Measurements from ENCODE around the gene ANKS1B. TPM values are rescaled to one million over a fixed set of nuclear protein-coding genes. Genes with fewer than 3 reads are reported as not detected.

ANKS1B gene
- total RNA-seq, 4 donors from 2014 or later: 4.9 to 15.4 (median 9.4) TPM

GRCh38 chr12:98719515-98720504 is 1264.9 kb downstream of the ANKS1B start:
- DNase-seq (ENCODE audit: low spot score in 2 of 2): no peak
- WGBS: 94% methylated on average over 6 of the region's 6 CpGs
- Histone ChIP-seq H3K27ac (no peak overlapping the region), H3K4me1 (no peaks in the 10 kb centered on the region), H3K4me3 (no peak overlapping the region), H3K36me3 (peaks cover 53% of the 10 kb centered on the region), H3K27me3 (no peaks in the 10 kb centered on the region), H3K9me3 (no peaks in the 10 kb centered on the region)
- TF ChIP-seq CTCF (IDR thresholded peaks at IDR 0.05) (no peak), POLR2A (IDR thresholded peaks at IDR 0.05) (no peak), POLR2AphosphoS5 (IDR thresholded peaks at IDR 0.05) (no peak), EP300 (IDR thresholded peaks at IDR 0.05) (no peak)

- Histone ChIP-seq H3K4me3 (no peak overlapping the region), H3K36me3 (peaks cover 57% of the 10 kb centered on the region), H3K4me1 (no peaks in the 10 kb centered on the region), H3K27ac (no peak overlapping the region), H3K9me3 (no peaks in the 10 kb centered on the region), H3K27me3 (no peaks in the 10 kb centered on the region)
- DNase-seq (ENCODE audit: low spot score in 2 of 2): no peak
- TF ChIP-seq POLR2A (IDR thresholded peaks at IDR 0.05): no peak
- TF ChIP-seq CTCF (IDR thresholded peaks at IDR 0.05): no peak
- TF ChIP-seq EP300 (IDR thresholded peaks at IDR 0.05): no peak
- TF ChIP-seq POLR2AphosphoS5 (IDR thresholded peaks at IDR 0.05): no peak
- 68% methylated on average over 4 of the region's 4 CpGs for WGBS
These were observed 1270.3 kb downstream of the ANKS1B start for GRCh38 chr12:98714426-98714825.

- WGBS: 92% methylated on average over 1 of the region's 1 CpG
- no peak overlapping the region for H3K27ac ChIP-seq
- peaks cover 48% of the 10 kb centered on the region for H3K36me3 ChIP-seq
- no peaks in the 10 kb centered on the region for H3K27me3 ChIP-seq
- DNase-seq (ENCODE audit: low spot score in 2 of 2): no peak
- H3K4me3 ChIP-seq: no peak overlapping the region
- H3K4me1 ChIP-seq: no peaks in the 10 kb centered on the region
- TF ChIP-seq EP300 (IDR thresholded peaks at IDR 0.05) (no peak), CTCF (IDR thresholded peaks at IDR 0.05) (no peak), POLR2A (IDR thresholded peaks at IDR 0.05) (no peak), POLR2AphosphoS5 (IDR thresholded peaks at IDR 0.05) (no peak)
- H3K9me3 ChIP-seq: no peaks in the 10 kb centered on the region
These were observed 1275.7 kb downstream of the ANKS1B start for GRCh38 chr12:98709022-98709421.

GRCh38 chr12:98701166-98701565 is 1283.6 kb downstream of the ANKS1B start:
- 59% methylated on average over 1 of the region's 1 CpG for WGBS
- Histone ChIP-seq H3K36me3 (peaks cover 20% of the 10 kb centered on the region), H3K27me3 (no peaks in the 10 kb centered on the region), H3K9me3 (no peaks in the 10 kb centered on the region), H3K27ac (no peak overlapping the region), H3K4me1 (no peaks in the 10 kb centered on the region), H3K4me3 (no peak overlapping the region)
- TF ChIP-seq POLR2A (IDR thresholded peaks at IDR 0.05): no peak
- no peak for TF ChIP-seq CTCF (IDR thresholded peaks at IDR 0.05)
- TF ChIP-seq POLR2AphosphoS5 (IDR thresholded peaks at IDR 0.05): no peak
- no peak for TF ChIP-seq EP300 (IDR thresholded peaks at IDR 0.05)
- DNase-seq (ENCODE audit: low spot score in 2 of 2): no peak

GRCh38 chr12:98699586-98699985 is 1285.2 kb downstream of the ANKS1B start:
- TF ChIP-seq EP300 (IDR thresholded peaks at IDR 0.05) (no peak), POLR2A (IDR thresholded peaks at IDR 0.05) (no peak), POLR2AphosphoS5 (IDR thresholded peaks at IDR 0.05) (no peak), CTCF (IDR thresholded peaks at IDR 0.05) (no peak)
- peaks cover 26% of the 10 kb centered on the region for H3K36me3 ChIP-seq
- no peaks in the 10 kb centered on the region for H3K4me1 ChIP-seq
- WGBS: 65% methylated on average over 3 of the region's 3 CpGs
- H3K27me3 ChIP-seq: no peaks in the 10 kb centered on the region
- no peak for DNase-seq (ENCODE audit: low spot score in 2 of 2)
- H3K27ac ChIP-seq: no peak overlapping the region
- no peak overlapping the region for H3K4me3 ChIP-seq
- H3K9me3 ChIP-seq: no peaks in the 10 kb centered on the region

Data from suprapubic skin (tissue), 4 donors.